ENCODE results near the gene PRR13.

The PRR13 gene

DNA sequence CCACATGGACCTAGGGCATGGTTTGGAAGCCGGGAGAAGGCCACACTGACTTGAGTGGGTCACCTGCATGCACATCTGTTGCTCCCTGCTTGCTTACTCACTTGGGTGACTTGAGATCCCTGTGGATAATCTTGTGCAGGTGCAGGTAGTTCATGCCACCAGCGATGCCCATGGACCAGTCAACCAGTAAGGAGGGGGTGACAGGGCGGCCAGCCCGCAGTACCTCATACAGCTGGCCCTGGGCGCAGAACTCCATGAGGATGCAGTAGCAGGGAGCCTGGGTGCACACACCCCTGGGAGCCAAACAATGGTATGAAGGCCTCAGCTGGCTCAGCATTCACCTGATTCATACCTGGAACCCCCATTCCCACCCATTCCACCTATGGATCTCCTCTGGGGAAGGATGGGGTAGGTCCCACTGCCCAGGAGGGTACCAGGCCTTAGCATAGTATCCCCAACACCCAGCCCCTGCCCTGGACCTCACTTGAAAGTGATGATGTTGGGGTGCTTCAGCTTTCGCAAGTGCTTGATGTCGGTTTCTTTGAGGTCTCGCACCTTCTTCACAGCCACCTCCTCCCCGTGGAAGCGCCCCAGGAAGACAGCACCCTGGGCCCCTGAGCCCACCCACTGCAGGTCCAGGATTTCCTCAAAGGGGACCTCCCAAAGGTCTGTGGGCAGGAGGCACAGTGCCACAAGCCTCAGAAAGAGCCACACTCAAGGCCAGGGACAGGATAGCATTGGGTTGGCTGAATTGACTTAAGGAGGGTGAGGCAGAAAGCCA lies 44.6 kb downstream of the PRR13 start:
- Mint-ChIP-seq H3K4me1 (ENCODE audit: low read depth) (peaks cover 6% of the 10 kb centered on the region), H3K27ac (peak overlapping the region; percentile 68), H3K4me3 (no peak overlapping the region), H3K9me3 (ENCODE audit: low read depth) (no peaks in the 10 kb centered on the region), H3K27me3 (no peaks in the 10 kb centered on the region), H3K36me3 (peaks cover 2% of the 10 kb centered on the region)

DNA sequence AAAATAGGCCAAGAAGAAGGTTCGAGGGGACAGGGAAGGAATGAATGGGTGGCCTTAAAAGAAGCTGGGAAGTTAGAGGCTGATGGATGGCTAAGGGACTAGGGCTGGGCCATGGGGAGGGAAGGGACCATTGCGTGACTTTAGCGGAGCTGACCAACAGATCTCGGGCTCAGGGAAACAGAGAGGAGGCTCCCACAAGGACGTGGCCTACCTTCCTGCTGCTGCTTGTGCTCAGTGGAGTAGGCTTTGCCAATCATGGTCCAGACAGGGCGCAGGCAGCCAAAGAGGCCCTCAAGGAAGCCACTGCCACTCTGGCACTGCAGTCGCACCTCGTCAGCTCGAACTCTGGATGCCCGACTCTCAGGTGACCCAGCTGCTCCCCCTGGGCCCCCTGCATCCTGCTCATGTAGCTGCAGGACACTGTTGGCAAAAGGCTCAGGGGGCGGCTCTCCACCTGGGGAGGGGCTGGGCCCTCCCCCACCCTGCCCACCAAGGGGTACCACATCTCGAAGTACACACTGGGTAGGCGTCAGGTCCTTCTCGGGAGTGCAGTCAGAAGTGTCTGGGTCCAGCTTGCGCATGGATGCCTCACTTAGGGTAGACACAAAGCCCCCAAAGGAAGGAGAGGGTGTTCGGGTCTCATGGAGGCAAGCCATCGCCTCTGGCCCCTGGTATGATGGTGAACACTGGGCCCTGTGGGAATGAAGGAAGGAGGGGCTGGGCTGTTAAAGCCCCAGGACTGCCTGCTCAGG lies 45.4 kb downstream of the PRR13 start:
- peaks cover 7% of the 10 kb centered on the region for H3K4me1 Mint-ChIP-seq (ENCODE audit: low read depth)
- no peaks in the 10 kb centered on the region for H3K36me3 Mint-ChIP-seq
- H3K4me3 Mint-ChIP-seq: no peak overlapping the region
- no peaks in the 10 kb centered on the region for H3K9me3 Mint-ChIP-seq (ENCODE audit: low read depth)
- H3K27ac Mint-ChIP-seq: peak overlapping the region; percentile 68
- no peaks in the 10 kb centered on the region for H3K27me3 Mint-ChIP-seq

DNA sequence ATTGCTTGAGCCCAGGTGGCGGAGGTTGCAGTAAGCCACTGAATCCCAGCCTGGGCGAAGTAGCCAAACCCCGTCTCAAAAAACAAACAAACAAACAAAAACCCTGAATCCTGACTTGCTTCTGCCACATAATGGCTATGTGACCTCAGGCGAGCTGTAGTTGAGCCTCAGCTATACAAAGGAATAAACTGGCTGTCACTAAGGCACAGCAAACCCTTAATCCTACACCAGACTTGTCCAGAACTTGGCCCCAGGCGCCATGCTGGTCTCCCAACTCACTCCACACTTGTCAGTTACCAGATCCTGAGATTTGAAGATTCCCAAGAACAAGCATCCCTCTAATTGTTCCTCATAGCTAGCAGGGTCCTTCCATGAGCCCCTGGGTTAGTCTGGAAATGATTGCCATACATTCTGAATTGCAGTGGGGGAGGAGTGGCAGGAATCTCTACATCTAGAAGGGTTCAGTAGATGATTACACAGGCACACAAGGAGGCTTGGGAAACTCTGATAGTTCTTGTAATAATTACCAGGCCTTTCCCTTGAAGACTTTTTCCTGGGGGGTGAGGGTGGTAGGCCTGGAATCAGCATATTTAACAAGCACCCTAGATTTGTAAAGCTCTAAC lies 47.8 kb downstream of the PRR13 start:
- peak overlapping the region; percentile 50 for H3K27ac Mint-ChIP-seq
- H3K36me3 Mint-ChIP-seq: no peaks in the 10 kb centered on the region
- no peak overlapping the region for H3K4me3 Mint-ChIP-seq
- no peaks in the 10 kb centered on the region for H3K9me3 Mint-ChIP-seq (ENCODE audit: low read depth)
- no peaks in the 10 kb centered on the region for H3K27me3 Mint-ChIP-seq
- H3K4me1 Mint-ChIP-seq (ENCODE audit: low read depth): peaks cover 24% of the 10 kb centered on the region

DNA sequence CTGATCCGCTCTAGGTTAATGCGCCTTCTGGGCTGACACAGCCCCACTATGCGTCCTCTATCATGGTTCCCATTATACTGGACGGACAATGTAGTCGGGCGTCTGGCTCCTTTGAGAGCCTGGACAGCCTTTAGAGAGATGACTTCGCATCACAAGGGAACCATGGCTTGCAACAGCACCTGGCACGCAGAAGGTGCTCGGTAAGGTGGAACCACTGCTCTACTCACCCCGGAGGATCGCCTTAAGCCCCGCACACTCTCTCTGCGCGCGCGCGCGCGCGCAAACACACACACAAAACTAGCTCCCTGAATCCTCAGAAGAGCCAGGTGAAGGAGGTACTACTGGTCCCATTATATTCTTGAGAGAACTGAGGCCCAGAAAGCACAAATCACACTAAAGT lies 50.7 kb downstream of the PRR13 start:
- peak overlapping the region; percentile 86 for H3K27ac Mint-ChIP-seq
- H3K27me3 Mint-ChIP-seq: no peaks in the 10 kb centered on the region
- no peaks in the 10 kb centered on the region for H3K9me3 Mint-ChIP-seq (ENCODE audit: low read depth)
- peak overlapping the region; percentile 91 for H3K4me3 Mint-ChIP-seq
- H3K36me3 Mint-ChIP-seq: no peaks in the 10 kb centered on the region
- H3K4me1 Mint-ChIP-seq (ENCODE audit: low read depth): peaks cover 30% of the 10 kb centered on the region

DNA sequence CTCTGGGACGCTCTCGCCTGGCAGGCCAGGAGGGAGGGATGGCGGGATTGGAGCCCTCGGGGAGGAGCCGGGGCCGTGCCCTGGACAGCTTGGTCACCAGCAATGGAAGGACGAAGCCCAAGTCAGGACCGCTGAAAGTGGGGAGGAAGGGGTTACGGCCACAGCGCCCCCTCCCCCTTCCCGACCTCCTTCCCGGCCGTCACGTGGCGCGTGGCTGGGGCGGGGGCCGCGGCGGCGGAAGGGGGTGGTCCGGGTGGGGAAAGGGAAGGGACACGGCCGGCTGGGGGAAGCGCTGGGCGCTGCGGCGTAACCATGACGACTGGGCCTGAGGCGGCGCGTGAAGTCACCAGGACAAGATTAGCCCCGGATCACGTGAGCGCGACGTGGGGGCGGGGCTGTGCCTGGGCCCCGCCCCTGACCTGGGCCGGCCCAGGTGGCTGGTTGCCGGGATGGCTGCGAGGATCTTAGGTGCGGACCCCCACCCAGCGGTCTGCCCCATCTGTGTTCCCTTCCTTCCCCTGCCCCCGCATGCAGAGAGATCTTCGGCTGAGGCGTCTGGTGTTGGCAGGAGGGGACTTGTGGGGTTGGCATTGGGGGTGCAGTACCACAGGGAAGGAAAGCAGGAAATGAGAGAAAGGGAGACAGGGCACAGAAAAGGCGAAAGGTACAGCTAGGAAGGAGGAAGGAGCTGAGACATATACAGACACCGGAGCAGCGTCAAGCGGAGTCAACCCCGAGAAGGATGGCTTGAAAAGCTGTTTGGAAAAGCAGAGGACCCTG lies 51.5 kb downstream of the PRR13 start:
- H3K4me3 Mint-ChIP-seq: peak overlapping the region; percentile 91
- H3K27ac Mint-ChIP-seq: peak overlapping the region; percentile 89
- no peaks in the 10 kb centered on the region for H3K9me3 Mint-ChIP-seq (ENCODE audit: low read depth)
- peaks cover 32% of the 10 kb centered on the region for H3K4me1 Mint-ChIP-seq (ENCODE audit: low read depth)
- no peaks in the 10 kb centered on the region for H3K27me3 Mint-ChIP-seq
- H3K36me3 Mint-ChIP-seq: no peaks in the 10 kb centered on the region

DNA sequence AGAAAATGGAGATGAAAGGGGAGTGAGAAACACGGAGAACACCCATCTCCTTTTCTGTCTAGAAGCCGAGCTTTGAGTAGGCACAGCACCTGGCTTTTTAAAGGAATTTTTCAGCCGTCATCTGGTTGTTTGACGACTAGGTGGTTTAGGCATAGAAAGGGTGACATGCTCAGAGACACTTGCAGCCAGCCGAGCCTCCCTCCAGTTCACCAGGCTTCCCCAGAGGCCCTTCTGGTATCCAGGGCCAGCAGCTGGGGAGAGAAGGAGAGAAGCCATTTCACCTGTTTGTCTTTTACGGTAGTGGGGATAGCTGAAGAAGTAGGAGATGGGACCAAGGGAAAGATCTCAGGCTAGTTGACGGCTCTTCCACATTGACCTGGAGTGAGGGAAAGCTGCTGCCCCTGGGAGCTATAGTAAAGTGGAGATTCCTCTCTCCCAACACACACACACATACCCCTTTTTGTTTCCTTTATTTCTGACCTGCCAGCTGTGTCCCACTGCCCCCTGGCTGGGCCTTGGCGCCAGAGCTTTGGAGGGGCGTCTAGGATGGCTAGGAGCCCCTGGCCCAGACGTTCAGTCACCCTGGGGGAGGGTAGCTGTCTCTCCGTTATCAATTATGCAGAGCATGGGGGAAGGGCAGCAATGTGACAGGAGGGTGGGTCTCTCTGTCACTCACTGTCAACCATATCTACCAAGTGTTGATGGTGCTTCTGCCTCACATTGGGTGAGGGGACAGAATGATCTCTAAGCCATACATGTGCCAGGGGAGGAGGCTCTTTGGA lies 52.3 kb downstream of the PRR13 start:
- Mint-ChIP-seq H3K9me3 (ENCODE audit: low read depth) (no peaks in the 10 kb centered on the region), H3K36me3 (no peaks in the 10 kb centered on the region), H3K27me3 (no peaks in the 10 kb centered on the region), H3K4me3 (peak overlapping the region; percentile 91), H3K4me1 (ENCODE audit: low read depth) (peaks cover 39% of the 10 kb centered on the region), H3K27ac (peak overlapping the region; percentile 89)

All from activated naive CD8-positive, alpha-beta T cell (primary cell).